Kidney epithelial cell (primary cell): ENCODE data around the gene ST7L. TPM values are rescaled to one million over a fixed set of nuclear protein-coding genes. Genes with fewer than 3 reads are reported as not detected.
"Not testable (repeated sequence)": the region's sequence is repeated elsewhere in the genome, so short reads cannot be mapped to it uniquely, and the experiment has no call there.

ENCODE experiments used
- DNase-seq: peaks from one replicate; pipeline ENCODE4 v3.0.0-alpha.2; 2010; ENCODE audit warnings: low read depth
- H3K27me3 ChIP-seq: 2 replicates; pipeline ENCODE4 v1.6.0; 2011; ENCODE audit warnings: low read length; ENCODE audit not compliant: control insufficient read depth, insufficient read depth
- H3K36me3 ChIP-seq: 2 replicates; pipeline ENCODE4 v1.5.1; 2011; ENCODE audit warnings: low read length; ENCODE audit not compliant: control insufficient read depth, insufficient read depth
- H3K4me3 ChIP-seq: 2 replicates; pipeline ENCODE4 v1.5.1; 2011; ENCODE audit warnings: low read depth, mild to moderate bottlenecking, control low read depth, low read length
- total RNA-seq: library from RNA; depleted of rRNA; stranded (reverse); fragments of >200 nt; gene quantifications from 2 replicates; pipeline ENCODE4 v1.2.3, GENCODE V29; 2015
- TF ChIP-seq, protein P1 (sequence below): IDR thresholded peaks from 2 replicates; pipeline ENCODE4 v1.5.1; 2011; ENCODE audit warnings: mild to moderate bottlenecking, moderate library complexity, low read length, control low read depth, inconsistent platforms; ENCODE audit not compliant: insufficient read depth, poor library complexity, severe bottlenecking

ST7L gene
- total RNA-seq, 1 donor from 2014 or later, result 12.9 TPM

DNA sequence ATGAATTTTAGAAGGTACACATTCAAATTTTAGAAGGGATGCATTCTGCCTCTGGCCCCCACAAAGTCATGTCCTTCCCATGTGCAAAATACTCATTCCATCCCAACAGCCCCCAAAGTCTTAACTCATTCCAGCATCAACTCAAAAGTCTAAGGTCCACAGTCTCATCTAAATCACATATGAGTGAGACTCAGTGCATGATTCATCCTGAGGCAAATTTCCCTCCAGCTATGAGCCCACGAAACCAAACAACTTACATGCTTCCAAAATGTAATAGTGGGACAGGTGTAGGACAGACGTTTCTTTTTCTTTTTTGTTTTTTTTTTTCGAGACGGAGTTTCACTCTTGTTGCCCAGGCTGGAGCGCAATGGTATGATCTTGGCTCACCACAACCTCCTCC lies 122.7 kb downstream of the ST7L start:
- DNase-seq, result no peak
- Histone ChIP-seq H3K27me3 (no peaks in the 10 kb centered on the region), H3K4me3 (no peak overlapping the region), H3K36me3 (no peaks in the 10 kb centered on the region)
- TF ChIP-seq, protein P1, sequence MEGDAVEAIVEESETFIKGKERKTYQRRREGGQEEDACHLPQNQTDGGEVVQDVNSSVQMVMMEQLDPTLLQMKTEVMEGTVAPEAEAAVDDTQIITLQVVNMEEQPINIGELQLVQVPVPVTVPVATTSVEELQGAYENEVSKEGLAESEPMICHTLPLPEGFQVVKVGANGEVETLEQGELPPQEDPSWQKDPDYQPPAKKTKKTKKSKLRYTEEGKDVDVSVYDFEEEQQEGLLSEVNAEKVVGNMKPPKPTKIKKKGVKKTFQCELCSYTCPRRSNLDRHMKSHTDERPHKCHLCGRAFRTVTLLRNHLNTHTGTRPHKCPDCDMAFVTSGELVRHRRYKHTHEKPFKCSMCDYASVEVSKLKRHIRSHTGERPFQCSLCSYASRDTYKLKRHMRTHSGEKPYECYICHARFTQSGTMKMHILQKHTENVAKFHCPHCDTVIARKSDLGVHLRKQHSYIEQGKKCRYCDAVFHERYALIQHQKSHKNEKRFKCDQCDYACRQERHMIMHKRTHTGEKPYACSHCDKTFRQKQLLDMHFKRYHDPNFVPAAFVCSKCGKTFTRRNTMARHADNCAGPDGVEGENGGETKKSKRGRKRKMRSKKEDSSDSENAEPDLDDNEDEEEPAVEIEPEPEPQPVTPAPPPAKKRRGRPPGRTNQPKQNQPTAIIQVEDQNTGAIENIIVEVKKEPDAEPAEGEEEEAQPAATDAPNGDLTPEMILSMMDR, result no peak

GRCh38 chr1:112493351-112493750 lies 125.6 kb downstream of the ST7L start:
- TF ChIP-seq, protein P1, result no peak
- Histone ChIP-seq H3K36me3 (no peaks in the 10 kb centered on the region), H3K27me3 (no peaks in the 10 kb centered on the region), H3K4me3 (no peak overlapping the region)
- no peak for DNase-seq

DNA sequence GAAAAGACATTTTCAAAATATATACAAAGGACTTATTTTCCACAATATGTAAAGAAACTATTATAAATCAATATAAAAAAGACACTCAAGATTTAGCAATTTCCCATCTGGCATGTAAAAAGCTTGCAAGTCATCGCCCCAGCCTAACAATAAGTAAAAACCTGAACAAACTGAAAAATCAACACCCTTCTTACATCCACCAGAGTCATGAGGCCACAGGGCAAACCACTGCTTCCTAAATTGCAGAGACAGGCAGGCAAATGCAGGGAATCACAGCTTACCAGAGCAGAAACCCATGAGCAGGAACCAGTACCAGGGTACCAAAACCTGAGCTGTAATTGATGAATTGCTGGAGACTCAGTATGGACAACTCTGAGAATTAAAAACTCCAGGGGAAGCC lies 126.9 kb downstream of the ST7L start:
- DNase-seq, result no peak
- Histone ChIP-seq H3K4me3 (no peak overlapping the region), H3K27me3 (no peaks in the 10 kb centered on the region), H3K36me3 (no peaks in the 10 kb centered on the region)
- TF ChIP-seq, protein P1, result no peak

DNA sequence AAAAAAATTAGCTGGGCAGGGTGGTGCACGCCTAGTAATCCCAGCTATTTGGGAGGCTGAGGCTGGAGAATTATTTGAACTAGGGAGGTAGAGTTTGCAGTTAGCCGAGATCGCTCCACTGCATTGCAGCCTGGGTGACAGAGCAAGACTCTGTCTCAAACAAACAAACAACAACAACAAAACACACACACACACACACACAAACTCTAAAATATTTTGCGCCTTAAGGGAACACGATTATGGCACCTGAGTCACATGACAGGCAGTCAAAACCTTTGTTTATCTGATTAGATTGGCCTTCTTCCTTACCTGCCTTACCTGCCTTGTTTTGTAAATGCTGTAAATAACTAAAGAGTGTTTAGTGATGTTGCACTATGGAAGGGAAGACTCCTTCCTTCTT lies 130.8 kb downstream of the ST7L start:
- DNase-seq, result no peak
- TF ChIP-seq, protein P1, result no peak
- Histone ChIP-seq H3K36me3 (no peaks in the 10 kb centered on the region), H3K4me3 (no peak overlapping the region), H3K27me3 (no peaks in the 10 kb centered on the region)

DNA sequence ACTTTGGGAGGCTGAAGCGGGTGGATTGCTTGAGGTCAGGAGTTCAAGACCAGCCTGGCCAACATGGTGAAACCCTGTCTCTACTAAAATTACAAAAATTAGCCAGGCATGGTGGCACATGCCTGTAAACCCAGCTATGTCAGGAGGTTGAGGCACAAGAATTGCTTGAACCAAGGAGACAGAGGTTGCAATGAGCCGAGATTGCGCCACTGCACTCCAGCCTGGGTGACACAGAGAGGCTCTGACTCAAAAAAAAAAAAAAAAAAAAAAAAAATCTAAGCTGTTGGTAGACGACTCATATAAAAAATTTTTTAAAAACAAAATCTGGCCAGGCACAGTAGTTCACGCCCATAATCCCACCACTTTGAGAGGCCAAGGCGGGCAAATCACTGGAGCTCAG lies 131.3 kb downstream of the ST7L start:
- not testable (repeated sequence) for H3K4me3 ChIP-seq, DNase-seq, H3K27me3 ChIP-seq, H3K36me3 ChIP-seq

- not testable (repeated sequence) for H3K27me3 ChIP-seq, H3K36me3 ChIP-seq, H3K4me3 ChIP-seq, DNase-seq
Measured at GRCh38 chr1:112486063-112486462, 132.9 kb downstream of the ST7L start.

DNA sequence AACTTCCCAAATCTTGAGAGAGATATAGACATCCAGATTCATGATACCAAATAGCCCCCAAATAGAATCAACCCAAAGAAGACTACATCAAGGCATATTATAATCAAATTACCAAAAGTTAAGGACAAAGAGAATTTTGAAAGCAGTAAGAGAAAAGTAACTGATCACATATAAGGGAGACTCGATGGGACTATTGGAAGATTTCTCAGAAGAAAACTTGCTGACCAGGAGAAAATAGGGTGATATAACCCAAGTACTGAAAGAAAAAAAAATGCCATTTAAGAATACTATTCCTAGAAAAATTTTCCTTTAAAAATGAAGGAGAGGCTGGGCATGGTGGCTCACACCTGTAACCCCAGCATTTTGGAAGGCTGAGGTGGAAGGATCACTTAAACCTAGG lies 140.6 kb downstream of the ST7L start:
- no peak overlapping the region for H3K4me3 ChIP-seq
- no peaks in the 10 kb centered on the region for H3K36me3 ChIP-seq
- H3K27me3 ChIP-seq, result no peaks in the 10 kb centered on the region
- no peak for DNase-seq
- TF ChIP-seq, protein P1, result no peak
